Embryonic facial prominence (tissue), 1 donor: ENCODE results near the gene MSI2.

Experiments used
- DNase-seq: peaks from one replicate; pipeline ENCODE4 v3.0.0-alpha.2; 2016; ENCODE audit errors: extremely low spot score

The MSI2 gene

DNA sequence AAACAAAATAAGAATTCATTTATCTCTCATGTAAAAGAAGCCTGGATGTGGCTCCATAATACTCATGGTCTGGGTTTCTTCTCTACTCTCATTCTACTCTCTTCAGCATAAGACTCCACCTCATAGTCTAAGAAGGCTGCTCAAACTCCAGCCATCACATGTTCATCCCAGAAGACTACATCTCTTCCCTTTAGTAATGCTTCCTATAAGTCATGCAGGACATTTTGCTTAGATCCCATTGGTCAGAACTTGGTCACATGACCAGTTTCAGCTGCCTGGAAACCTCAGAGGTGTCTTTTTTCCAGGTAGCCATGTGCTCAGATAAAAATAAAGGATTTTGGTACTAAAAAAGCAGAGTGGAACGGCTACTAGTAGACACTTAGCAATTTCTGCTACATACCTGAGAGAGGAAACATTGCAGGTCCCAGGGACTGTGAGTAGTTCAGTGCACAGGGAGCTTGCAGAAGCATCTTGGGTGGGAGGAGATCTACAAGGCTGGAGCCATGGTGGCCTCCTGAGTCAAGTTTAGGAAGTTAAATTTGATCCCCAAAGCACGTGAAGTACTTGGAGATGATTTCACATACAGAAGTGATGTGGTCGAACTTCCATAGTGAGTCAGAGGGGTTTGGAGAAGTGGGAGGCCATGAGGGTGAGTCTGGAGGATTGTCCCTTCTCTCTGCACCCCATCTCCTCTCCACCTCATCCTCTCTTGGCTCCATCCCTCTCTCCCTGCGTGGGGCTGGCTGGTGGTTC is 378.6 kb downstream of the MSI2 start:
- DNase-seq: no peak

DNA sequence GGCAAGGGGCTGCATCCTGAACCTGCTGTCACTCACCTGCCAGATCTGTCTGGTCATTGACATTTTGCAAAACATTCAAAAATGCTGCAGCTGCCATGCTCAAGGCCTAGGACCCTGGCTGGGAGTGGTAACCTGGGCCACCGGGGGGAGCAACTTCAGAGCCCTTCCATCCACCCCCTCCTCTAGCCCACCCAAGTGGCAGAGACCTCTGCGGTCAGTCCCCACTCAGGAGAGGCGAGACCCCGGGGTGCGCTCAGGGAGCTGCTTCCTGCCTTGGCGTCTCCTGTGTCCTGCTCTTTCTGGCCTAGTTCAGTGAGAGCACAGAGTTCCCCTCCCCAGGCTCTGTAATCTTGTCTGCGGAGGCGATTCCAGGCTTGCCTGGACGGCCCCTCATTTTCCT is 380.0 kb downstream of the MSI2 start:
- no peak for DNase-seq

DNA sequence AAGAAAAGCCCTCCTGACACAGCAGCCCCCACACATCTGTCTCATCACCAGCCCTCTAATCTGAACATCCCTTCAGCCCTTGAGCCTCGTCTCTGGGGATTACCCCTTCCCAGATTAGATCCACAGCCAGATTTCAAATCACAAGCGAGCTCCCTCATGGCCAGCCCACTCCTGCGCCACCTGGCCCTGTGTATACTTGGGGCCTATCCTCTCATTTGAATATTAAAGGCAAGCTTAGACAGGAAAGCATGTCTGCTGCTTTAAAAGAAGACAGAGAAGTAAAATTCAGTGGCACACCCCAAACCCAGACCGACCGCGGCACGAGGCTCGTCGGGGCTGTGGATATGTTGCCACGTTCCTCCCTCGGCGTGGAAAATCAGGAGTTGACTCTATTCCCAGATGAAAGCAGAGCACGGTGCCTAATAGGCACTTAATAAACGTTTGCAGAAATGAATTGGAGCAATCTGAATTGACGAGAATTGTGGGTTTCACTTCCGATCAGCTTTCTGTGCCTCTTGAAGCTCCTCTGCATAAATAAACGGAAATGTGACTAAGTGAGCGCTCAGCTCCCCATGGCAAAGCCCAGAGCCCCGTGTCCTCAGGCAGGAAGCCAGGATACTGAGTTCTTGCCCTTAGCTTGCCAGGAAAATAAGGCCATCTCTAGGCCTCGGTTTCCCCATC is 380.8 kb downstream of the MSI2 start:
- DNase-seq: no peak

DNA sequence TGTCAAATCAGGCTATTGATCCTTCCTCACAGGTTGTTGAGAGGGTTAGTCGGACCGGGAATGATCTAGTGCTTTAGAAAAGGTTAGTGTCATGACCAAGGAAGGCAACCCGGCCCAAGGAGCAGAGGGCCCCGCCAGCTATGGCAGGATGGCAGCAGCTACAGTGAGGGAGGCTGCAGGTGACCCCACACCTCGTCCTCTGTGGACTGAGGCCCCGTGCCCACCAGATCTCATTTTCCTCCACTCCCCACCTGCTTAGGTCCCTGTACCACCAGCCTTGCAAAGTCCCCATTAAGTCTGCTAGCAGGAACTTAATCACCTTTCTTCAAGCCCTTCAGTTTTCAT is 381.3 kb downstream of the MSI2 start:
- no peak for DNase-seq

DNA sequence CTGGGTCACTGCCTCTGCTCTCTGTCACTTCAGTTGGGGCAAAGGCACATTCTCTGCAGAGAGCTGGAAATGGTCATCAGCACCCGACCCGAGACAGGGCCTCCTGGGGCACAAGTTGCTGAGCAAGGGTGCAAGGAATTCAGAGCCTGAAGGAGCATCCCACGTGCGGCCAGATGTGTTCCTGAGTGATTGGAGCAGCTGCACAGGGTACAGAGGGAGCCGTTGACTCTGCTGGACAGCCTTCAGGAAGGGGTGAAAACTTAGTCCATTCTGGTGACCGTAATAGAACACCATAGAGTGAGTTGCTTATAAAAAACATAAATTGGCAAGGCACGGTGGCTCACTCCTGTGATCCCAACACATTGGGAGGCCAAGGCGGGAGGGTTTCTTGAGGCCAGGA is 382.0 kb downstream of the MSI2 start:
- no peak for DNase-seq

DNA sequence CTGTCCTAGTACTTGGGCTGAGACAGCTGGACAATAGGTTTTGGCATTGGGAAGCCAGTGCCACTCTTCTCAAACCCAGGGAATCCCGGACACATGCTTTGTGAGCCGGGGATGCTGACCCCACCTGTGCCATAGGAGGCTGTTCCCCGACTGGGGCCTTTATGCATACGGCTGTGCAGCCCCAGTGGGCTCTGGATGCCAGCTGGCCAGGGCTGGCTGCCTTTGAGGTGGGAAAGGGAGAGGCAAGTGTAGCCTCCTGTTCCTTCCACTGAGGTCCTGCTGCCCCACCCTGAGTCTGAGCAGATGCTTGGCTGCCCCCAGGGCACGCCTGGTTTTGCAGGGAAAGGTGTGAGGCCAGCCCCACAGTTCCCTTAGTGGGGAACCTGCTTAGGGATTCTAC is 383.1 kb downstream of the MSI2 start:
- DNase-seq: no peak

DNA sequence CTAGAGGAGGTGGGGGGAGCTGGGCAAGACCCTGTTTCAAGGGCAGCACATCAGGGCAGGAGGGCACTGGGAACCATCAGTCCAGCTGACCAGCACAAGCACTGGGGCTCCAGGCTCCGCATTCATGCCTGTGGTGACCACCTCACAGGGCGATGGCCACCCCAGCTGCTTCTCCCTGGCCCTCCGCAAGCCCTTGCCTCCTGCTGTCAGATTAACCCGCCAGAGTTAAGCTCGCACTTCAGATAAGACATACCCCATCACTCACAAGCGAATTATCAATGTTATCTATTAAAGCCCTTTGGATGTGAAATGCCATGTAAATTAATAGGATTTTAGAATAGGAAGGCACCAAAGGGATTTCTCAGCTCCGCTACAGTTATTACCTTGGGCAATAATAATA is 383.8 kb downstream of the MSI2 start:
- DNase-seq: no peak

DNA sequence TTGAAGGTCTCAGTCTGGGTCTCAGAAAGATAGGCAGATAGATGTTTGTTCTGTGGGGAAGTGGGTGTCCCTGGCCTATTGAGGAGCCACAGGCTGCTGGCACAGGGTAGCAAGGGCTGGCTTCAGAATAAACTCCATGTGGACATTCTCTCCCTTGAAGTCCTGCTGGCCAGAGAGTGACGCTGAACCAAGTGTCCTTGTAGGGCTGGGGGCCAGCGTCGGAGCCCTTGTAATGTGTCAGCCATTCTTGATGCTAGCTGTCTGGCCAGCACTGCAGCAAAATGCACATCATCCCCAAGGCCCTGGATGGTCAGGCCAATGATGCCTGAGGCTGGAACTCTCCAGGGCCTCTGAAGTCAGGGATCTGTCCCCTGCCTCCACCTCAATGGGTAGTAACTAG is 385.4 kb downstream of the MSI2 start:
- no peak for DNase-seq

DNA sequence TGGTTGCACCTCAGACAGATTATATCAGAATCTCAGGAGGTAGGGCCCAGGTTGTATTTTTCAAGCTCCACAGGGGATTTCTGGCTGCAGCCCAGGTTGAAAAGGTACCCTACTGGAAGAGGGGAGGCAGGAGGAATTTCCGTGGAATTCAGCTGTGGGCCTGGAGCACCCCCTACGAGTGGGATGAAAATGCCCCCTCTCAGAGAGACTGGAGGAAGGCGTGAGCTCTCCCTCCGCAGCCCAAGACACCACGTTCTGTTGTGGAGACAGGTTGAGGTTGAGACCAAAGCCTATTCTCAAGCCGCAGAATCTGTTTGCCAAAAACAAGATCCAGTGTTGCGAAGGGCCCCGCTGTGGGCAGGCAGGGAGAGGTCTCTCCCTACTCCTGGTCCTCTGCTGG is 386.7 kb downstream of the MSI2 start:
- DNase-seq: no peak

DNA sequence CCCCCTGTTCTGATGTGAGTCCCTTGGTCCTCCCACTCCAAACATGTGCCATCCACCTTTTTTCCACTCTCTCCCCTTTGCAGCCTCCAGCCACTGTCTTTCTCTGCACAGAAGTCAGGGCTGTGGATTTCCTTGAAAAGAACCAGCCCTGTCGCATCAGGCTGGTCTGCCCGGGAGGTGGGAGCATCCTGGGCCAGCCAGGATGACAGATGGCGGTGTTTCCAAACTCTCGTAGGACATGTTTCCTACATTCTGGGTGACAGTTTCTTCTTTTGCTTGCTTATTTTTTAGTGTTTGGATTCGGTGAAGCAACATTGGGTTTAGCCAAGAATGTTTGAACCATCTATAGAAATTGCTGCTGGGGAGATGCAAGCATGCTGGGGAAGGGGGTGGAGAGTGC is 388.0 kb downstream of the MSI2 start:
- DNase-seq: no peak

DNA sequence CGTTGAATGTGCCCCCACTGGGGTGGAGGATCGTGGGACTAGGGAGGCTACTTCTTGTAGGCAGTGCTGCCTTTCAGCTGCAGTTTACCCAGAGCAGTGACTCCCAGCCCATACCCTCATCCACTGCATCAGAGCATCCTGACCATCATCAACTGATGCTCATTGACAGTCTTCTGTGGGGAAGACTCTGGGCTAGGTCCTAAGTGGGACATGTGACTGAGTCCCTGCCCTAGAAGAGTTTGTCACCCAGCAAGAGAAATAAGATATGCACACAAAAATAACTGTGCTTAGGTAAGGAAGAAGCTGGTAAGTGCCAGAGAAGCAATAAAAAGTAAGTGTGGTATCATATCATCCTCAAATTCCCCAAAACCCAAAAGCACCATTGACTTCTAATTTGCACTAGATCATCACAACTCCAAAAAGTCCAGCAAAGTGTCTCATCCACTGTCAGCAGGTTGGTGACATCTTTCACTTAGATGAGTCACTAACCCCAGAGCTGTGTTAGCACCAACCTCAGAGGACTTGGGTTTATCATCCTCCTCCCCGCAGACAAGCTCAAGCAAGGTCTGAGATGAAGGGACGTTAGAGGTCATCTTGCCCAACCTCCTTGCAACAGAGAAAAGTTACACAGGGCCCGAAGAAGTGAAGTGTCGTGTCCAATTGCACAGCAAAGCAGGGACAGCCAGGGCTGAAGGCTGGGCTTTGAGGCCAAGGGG is 389.8 kb downstream of the MSI2 start:
- no peak for DNase-seq

DNA sequence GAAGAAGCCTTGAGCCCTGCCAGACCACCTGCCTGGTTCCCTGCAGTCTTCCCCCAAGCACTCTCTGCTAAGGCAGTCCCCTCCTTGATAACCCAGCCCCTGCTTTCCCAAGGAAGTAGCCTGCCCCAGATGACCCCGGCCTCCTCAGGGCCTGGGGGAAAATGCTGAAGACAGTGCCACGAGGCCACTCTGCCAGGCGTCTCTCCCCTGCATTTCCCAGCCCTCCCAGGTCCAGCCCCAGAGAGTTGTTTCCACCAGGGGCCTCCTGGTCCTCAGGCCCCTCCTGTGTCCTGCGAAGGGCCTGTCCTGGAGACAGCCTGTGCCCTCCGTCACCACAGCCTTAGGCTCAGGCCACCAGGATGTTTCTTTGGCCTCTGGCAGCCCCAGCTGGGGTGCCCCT is 392.4 kb downstream of the MSI2 start:
- no peak for DNase-seq

DNA sequence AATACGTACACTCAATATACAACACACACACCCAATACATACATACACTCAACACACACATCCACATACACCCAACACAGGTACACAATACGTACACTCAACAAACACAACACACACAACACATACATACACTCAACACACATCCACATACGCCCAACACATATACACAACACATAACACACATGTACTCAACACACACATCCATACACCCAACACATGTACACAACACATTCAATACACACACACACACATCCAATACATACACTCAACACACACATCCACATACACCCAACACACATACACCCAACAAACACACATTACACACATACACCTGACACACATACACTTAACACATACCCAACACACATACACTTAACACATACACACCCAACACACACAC is 392.9 kb downstream of the MSI2 start:
- no peak for DNase-seq

DNA sequence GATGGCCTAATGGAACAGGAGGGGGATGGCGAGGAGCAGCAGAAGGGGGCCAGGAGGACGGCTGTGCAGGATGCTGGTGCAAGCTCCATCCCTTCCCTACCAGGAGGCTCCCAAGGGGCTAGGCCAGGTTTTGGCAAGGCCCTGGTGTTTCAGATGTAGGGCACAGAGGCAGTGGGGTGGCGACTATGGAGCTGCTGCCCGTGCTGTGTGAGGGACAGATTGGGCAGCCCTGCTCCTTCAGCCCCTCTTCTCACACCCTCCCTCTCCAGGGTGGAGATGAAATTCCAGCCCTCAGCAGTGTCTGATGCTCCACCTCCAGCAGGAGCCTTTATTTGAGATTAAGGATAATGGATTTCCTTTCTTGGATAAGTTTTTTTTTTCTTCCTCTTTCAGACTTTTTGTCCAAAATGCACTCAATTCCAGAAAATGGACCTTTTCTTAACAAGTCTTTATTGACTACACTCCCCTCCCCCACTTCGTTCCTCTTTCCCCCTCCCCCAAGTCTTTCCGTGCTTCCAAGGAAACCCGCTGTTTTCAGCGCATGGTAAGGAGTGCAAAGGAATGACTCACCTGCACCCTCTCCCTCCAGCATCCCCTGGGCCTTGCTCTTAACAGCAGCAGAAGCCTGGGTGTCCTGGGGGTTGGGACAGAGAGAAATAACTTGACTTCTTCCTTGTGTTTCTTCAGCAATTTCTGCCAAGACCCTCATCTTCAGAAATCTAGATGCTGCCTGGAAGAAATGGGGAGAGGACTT is 393.6 kb downstream of the MSI2 start:
- DNase-seq: no peak

DNA sequence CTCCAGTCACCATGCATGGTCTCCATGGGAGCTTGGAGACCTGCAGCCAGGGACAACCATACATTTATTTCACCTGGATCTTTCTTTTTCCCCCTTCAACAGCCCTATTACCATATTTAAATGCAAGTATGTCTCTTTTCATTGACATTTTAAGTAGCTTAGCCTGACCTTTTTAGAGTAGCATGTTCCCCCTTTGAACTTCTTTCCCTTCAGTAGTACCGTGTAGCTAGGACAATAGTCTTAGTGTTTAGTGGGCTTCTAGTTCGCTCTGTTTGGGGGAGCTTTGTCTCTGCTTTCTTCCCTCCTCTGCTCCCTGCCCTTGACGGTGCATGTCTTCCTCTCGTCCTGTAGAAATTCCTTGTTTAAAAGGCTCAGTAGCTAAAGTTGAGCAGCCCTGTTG is 394.2 kb downstream of the MSI2 start:
- no peak for DNase-seq

DNA sequence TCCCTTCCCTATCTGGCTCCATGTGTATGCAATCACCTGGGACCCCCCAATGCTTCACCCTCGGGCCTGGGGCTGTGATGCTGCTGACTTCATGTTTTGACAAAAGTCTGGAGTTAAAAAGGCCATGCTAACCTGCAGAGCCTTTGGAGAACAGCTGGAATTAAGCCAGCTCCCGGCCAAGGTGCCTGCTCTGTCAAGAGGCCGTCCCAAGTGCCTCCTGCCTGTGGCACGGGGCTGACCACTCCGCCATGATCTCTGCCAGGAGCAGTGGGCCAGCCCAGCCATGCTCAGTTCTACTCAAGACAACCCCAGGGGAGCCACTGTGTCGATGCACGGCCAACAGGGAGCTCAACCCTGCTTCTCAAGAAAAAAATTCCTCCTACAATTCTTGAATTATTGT is 395.1 kb downstream of the MSI2 start:
- no peak for DNase-seq

DNA sequence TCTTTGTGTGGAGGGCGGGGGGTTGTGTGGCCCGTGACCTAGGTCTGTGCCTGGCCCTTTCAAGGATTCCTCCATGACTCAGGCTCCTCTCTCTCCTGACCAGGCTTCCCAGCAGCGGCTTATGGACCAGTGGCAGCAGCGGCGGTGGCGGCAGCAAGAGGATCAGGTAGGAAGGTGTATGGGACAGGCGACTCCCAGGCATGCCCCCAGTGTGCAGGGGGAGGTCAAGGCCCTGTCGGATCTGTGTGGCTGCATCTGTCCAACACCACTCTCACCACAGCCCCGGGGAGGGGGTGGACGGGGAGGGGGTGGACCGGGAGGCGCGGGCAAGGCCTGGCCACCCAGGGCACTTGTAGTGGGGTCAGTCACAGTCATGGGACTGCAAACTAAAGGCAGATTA is 395.7 kb downstream of the MSI2 start:
- DNase-seq: no peak

DNA sequence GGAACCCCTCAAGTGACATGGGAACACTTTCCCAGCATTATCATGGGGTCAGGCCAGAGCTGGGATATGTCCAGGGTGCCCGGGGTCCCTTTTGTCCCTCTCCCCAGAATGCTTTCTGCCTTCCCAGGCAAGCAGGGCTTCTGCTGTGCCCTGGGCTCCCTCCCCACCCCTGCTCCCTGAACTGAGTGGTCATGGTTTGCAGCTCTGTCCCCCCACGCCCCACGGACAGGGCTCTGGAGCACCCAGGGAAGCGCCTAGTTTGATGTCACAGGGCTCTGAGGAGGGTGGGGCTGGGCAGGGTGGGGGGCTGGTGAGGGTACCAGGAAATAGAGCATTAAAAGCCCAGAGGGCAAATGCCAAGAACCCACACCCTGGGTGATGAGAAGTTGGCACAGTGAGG is 396.5 kb downstream of the MSI2 start:
- no peak for DNase-seq

DNA sequence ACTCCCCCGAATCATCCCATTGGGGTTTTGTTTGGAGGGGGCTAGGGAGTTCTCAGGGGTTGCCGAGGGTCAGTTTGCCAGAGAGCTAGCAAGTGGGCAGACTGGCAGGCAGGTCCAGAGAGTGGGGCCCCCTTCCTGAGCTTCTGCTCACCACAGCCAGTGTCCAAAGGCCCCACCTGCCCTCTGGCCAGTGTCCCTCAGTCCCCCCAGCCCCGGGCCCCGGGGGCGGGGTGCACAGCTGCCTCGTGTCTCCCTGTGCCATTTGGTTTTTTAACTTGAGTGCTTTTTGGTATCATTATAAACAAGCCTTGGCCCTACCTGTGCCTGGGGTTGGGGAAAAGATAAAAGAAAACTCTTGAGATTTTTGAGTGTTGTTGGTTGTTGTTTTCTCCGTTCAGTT is 397.0 kb downstream of the MSI2 start:
- no peak for DNase-seq

DNA sequence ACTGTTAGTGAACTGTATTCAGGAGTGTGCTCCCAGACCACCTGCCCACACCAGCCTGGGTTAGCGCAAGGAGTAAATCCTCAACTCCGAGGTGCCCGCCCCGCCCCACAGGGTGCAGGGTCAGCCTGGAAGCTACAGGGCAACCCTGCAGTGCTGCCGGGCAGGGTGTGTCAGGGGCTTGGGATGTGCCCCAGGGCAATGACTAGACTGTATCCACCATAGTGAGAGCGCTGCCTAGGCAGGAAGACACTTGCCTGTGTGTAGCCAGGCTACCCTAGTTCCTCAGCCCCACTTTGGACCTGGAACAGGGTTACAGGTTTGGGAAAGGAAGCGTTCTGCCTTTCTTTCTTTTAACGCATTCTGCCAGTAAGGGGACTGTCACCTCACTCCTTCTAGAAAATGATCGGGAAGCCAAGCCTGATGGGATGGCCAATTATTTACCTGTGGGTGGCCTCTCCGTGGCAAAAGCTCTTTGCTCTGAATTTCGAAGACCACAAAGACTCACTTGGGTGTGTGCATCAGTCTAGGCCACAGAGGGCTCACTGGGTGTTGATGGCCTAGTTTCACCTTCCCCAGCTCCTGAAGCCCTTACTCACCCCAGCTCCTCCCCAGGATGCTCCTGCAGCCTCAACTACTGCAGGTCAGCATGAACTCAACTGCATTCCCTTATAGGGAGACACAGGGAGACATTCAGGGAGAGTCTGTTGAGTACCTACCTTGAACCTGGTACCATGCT is 397.9 kb downstream of the MSI2 start:
- DNase-seq: no peak

DNA sequence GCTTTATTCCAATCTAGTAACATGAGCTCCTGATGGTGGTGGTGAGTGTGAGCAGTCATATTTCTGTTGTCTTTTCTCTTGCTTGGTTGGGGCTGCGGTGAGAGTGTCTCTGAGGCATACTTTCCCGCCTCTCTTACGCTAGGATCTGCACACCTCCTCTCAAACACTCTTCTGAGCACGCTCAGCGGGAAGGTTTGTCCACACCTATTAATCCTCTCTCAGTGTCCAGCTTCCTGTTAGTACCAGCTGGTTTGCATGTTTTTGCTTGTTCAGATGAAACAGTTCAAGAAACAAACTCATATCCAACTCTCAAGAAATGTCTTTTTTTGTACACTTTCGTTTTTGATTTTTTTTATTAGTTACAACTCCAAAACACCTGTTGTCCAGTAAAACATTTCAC is 399.2 kb downstream of the MSI2 start:
- DNase-seq: no peak

DNA sequence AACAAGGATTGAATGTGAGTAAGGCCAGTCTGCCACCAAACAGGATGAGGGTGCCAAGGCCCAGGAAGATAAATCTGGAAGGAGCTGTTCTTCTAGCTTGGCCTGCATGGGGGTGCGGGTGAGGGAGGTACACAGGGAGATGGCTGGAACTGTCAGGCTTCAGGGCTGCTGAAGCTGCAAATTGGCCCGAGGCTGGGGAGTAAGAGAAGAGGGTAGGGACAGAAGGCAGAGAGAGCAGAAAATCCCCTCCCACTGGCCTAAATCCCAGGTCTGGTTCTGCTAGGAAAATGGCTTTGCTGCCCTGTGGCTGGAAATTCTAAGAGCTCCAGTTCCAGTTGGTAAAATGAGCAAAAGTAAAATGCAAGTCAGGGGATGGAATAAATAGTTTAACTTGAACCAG is 400.9 kb downstream of the MSI2 start:
- no peak for DNase-seq
